ENCODE measurements around the gene FBN1.

The FBN1 gene

DNA sequence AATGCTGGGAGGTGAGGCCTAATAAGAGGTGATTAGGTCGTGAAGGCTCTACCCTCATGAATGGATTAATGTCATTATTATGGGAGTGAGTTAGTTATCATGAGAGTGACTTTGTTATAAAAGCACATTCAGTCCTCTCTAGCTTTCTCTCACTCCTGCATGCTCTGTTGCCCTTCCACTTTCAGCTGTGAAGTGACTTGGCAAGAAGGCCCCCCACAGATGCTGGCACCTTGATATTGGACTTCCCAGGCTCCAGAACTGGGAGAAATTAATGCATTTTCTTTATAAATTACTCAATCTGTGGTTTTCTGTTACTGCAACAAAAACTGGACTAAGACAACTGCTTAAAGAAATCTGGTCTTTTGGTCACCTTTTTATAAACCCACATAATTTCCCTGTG, 144.3 kb downstream of the FBN1 start:
- no peak for DNase-seq

- no peak for DNase-seq
Observed at GRCh38 chr15:48500595-48500994, 144.9 kb downstream of the FBN1 start.

DNA sequence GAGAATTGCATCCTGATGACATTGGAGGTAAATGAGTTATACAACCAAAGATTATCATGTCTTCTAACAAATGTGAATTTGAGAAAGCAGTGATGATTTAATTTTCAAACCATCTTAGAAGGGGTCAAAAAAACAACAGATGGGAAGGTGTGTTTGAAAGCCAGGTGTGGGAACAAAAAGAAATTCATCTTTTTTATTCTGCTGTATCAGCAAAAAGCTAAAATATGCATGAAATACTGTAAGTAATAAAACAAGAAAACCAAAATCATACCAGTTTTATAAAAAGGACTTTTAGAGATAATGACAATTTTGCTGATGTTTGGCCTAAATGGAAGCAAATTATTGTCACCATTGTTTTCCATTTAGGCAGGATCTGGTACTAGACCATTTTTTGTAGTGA, 145.5 kb downstream of the FBN1 start:
- DNase-seq, result no peak

DNA sequence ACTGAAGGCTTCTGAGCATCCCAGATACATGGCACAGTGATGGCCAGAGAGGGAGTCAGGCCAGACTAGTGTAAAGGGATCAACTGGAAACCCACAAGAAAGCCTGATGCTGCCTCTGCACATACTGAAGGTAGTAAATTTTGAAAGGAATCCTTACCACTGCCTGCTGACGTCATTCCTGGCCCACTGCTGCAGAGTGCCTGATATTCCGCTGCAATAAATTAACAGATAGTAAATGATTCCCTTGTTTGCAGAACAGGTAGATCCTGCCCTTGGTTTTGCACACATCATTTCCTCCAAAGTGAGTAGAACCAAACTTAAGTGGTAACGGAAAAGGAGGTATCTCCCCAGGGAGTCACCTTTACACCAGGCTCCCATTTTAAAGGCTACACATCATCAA, 146.7 kb downstream of the FBN1 start:
- DNase-seq, result no peak

DNA sequence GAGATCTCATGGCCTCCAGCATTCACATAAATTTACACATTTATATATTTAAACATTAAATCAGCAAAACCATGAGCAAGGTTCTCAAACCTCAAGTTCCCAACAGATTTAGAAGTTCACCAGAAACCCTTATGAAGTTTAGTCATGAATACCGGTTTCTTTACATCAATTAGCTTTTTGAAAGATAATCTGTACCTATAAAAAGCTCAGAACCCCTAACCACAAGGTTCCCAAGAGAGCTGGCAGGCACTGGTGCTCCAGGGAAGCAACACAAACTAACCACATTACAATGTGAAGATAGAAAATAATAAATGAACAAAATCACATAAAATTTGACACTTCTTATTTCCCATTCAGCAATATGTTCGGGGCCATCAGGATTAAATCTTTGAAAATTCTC, 150.9 kb downstream of the FBN1 start:
- DNase-seq, result no peak

DNA sequence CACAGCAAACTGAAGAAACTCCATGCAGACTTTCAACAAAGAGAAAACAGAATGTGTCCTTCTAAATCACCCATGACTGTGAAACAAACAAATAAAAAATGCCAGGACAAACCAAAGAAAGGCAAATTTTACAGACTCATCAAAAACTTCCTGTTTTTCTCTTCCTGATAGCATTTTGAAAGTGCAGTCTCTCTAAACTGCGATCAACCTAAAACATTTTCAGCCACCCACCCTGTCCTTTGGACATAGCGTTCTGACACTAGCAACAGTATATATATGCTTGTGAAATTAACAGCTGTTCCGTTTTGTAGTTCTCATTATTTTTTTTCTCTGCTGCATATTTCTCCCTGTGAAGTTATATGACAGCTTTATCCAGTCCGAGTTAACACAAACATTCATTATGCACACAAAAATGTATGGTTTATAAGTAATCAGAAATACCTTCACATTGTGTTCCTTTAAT, 151.7 kb downstream of the FBN1 start:
- DNase-seq, result no peak

DNA sequence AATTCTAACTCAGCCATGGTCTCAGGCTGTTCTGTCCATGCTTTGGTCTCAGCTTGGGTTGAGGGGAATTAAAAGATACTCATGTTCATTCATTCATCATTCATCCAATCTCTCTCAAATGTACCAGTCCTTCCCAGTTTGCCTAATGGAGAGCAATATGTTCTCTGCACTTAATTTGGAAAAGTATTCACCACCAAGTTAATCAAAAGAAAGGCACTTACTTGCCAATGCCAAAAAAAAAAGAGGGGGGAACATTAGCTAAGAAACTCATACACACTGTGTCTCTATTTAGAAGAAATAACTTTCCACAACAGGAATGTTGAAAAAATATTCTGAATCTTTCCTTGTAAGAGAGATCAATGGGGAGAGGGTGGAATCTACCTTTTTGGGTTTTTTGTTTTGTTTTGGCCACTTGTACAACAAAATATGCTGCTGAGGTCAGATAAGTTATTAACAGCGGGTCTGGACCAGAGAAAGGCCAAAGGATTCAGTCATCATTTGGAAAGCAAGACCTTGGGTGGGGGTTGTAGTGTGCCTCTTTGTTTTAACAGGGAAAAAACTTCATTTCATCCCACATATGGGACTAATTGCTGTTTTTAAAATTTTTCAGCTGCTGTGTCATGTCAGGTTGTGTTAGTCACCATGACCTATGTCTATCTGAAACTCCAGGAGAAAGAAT, 152.3 kb downstream of the FBN1 start:
- DNase-seq, result no peak

DNA sequence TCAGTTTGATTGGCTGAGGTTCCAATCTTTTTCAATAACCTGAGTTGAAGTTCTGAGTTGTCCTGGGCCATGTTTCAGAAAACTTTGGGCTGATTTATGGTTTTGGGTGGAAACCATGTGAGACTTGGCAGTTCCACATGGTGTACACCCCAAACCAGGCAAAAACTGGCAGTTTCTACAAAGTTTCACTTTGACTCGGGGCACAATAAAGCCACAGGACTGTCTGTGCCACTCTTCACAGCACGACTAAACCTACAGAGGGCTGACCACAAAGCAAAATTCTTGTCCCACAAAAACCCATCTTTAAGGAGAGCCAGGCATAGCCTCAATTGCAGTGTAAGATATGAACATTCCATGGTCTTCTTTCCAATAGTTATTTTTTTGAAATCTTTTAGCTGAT, 159.3 kb downstream of the FBN1 start:
- DNase-seq, result no peak

- DNase-seq, result no peak
Observed at GRCh38 chr15:48481802-48482201, 163.7 kb downstream of the FBN1 start.

GRCh38 chr15:48479751-48480150, 165.8 kb downstream of the FBN1 start:
- DNase-seq, result no peak

DNA sequence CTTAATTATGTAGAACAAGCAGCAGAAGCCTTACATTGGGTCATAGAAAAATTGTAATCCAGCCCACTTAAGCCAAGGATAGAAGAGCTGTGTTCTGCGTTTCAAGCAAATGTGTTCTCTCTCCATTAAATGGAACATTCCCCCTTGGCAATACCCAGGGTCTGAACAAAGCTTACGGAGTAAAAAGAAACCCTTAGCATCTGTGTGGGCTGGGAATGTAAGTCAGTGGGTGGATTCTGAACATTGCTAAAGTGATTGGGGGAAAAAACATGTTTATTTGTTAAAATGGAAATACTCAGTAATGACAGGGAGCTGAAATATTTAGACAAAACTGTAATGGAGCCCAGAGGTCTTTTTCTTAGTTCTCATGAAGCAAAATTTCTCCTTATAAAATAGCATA, 166.9 kb downstream of the FBN1 start:
- DNase-seq, result no peak

DNA sequence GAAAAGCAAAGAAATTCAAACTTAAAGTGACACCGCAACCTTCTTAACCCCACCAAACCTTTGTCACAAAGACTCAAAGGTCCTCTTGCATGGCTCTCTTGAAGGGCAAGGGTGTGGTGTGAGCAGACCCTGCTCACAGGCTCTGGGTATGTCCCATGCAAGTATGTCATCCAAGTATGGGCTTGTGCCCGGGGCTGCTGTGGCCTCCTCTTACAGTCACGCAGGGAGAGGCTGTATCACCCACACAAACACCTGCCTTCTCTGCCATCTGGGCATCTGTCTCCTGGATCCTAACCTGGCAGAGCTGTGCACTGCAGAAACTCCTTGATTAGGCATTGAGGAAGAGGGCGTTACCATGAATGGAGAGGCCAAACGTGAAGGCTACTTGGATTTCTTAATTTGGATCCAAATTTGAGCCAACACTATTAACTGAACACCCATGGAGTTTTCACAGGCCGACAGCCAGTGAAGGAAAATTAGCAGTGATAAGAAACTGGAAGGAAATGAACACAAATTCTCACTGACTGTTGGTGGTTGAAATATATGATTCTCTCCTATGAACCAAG, 167.6 kb downstream of the FBN1 start:
- DNase-seq, result no peak

- no peak for DNase-seq
Observed at GRCh38 chr15:48475600-48476395, 169.7 kb downstream of the FBN1 start.

- no peak for DNase-seq
Observed at GRCh38 chr15:48473667-48474066, 171.8 kb downstream of the FBN1 start.

DNA sequence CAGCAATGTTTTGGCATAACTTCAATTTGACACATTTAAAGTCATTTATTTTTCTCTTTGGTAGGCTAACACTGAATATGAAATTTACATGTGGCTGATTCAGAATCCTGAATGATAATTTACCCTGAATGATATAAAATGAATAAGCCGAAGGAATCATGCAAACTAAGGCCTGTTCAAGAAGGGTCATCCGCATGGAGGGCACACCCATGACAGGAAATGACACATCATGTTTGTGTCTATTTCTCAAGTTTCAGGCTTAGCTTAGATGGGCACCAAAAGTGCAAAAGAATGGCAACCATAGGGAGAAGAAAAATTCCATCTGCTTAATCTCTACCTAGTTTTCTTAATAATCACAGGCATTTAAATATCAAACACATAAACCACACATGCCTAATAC, 172.8 kb downstream of the FBN1 start:
- DNase-seq, result no peak

GRCh38 chr15:48471073-48471472, 174.4 kb downstream of the FBN1 start:
- DNase-seq, result no peak

DNA sequence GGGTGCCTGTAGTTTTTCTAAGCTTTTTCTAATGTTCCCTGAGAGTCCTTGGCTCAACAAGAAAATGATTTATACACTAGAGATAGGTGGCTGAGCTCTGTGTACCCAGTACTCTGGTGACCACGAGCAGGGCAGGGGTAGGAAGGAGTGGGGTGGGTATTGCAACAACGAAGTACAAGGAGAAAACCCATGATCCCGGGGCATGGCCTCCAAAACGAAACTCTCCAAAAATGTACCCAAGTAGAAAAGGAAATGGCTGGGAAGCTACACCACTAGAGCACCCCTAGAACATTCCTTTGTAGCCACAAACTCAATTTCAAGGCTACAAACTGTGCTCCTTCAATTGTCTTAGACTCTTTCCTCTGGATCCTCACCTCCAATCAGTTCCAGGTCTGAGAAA, 175.4 kb downstream of the FBN1 start:
- DNase-seq, result no peak

- no peak for DNase-seq
Observed at GRCh38 chr15:48469681-48470080, 175.8 kb downstream of the FBN1 start.

- DNase-seq, result no peak
Observed at GRCh38 chr15:48469271-48469670, 176.2 kb downstream of the FBN1 start.

DNA sequence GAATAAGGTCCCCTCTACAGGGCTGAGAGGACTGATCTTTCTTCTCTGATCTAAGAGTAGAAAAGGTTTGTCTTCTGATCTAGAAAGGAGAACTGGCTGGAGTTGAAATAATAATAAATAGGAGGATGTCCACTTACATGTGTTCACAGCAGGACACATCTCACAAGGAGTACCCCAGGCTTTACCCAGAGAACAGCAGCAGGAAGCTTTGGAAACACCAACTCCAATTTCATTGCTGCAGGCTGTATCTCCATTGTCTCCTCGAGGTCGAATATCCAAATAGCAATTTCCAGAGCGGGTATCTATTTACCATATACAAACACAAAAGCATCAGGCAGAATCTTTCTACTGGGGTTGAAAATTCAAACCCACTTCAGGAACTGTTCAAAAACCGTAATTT, 177.7 kb downstream of the FBN1 start:
- peak; percentile 6 for DNase-seq

GRCh38 chr15:48466820-48467219, 178.7 kb downstream of the FBN1 start:
- no peak for DNase-seq

DNA sequence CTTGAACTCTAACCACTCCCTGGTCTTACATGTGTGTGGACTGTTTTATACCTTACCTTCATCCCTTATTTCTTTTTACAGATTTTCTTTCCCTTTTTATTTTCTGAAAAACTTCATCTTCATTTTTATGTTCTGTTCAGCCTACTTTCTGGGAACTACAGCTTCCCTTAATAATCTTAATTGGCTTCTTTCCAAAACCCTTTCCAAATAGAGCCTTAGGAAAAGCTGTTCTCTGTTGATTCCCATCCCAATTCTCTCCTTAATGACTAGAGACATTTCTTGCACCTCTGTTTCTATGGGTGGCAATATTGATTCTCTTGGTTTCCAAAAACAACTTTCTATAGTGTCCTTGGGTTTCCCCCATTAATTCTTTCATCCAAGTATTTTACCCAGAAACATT, 179.4 kb downstream of the FBN1 start:
- DNase-seq, result no peak

DNA sequence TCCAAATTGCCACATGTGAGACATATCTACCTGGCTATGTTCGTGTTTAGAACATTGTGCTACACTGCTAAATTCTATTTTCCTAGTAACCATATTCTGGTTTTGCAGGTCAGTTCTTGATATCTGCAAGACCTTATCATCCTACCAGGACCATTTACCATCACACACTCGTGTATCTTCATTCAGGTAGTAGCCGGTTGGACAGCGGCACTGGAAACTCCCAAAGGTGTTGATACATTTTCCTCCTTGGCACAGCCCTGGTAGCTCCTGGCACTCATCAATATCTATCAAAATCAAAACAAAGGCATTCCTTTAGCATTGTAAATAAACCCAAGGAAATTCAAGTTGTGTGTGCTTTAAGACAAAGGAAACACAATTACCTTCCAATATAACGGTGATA, 180.1 kb downstream of the FBN1 start:
- no peak for DNase-seq

DNA sequence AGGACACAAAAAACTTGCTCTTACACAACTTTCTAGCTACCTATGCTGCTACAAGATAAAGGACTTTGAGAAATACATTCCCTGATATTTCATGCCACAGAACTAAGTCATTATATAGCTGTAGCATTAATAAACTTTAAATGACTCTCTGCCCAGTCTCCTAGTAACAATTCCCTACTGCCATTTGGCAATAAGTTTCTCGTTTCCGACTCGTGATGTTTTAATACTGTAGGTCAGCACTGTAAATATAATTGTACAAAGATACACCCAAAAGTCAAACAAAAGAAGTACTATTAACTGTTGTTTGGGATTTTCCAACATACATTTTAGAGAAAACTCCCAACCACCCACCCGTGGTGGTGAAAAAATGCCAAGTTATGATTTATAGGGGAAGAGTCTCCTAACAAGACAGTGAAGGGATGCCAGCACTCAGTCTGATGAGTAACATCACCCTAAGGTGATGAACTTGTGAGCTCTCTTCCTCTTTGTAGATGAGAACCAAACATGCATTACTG, 182.1 kb downstream of the FBN1 start:
- DNase-seq, result no peak
